Activated CD8-positive, alpha-beta T cell treated with anti-CD3 and anti-CD28 coated beads, Interleukin-2, amount 10 ng/mL, durations not matched to agents 7 days and 5 days (primary cell): ENCODE measurements around the gene MAP1S. TPM values are rescaled to one million over a fixed set of nuclear protein-coding genes. Genes with fewer than 3 reads are reported as not detected.

Source experiments
- ATAC-seq: fragments of 150-1000 bp; cut with Tn5 transposase; one replicate; pipeline ENCODE4 v1.10.0; 2021; ENCODE audit warnings: moderate library complexity
- CTCF ChIA-PET: fragments of 350-600 bp; sonication (Branson Sonifier 250); formaldehyde crosslinking; loops from one replicate; lab custom pipeline; 2021; ENCODE audit warnings: antibody characterized with exemption; lab: Charles Lee
- POLR2A ChIA-PET: fragments of 350-600 bp; sonication (Branson Sonifier 250); formaldehyde crosslinking; loops from one replicate; lab custom pipeline; 2021; ENCODE audit warnings: antibody characterized with exemption; lab: Charles Lee
- DNase-seq: peaks from one replicate; pipeline ENCODE4 v3.0.0-alpha.2; 2020
- H3K27ac Mint-ChIP-seq: one replicate; pipeline ENCODE4 v1.8.0; 2021; ENCODE audit warnings: mild to moderate bottlenecking, mixed read lengths
- H3K27me3 Mint-ChIP-seq: one replicate; pipeline ENCODE4 v1.8.0; 2021; ENCODE audit warnings: low read depth, mixed read lengths
- H3K36me3 Mint-ChIP-seq: one replicate; pipeline ENCODE4 v1.8.0; 2021; ENCODE audit warnings: low read depth, mixed read lengths
- H3K4me1 Mint-ChIP-seq: one replicate; pipeline ENCODE4 v1.8.0; 2021; ENCODE audit warnings: low read depth, mixed read lengths
- H3K4me3 Mint-ChIP-seq: one replicate; pipeline ENCODE4 v1.8.0; 2021; ENCODE audit warnings: mild to moderate bottlenecking, mixed read lengths
- H3K9me3 Mint-ChIP-seq: one replicate; pipeline ENCODE4 v1.8.0; 2022; ENCODE audit warnings: mixed read lengths; ENCODE audit not compliant: insufficient read depth
- total RNA-seq, 2 experiments: library from RNA; stranded (reverse); gene quantifications; one replicate each; pipeline ENCODE4 v1.2.3, GENCODE V29; 2021

Gene MAP1S
- total RNA-seq, 2 experiments from 2014 or later: 79.0 to 83.8 TPM

- POLR2A ChIA-PET: no interaction called here
- peaks cover 22% of the 10 kb centered on the region for H3K4me1 Mint-ChIP-seq
These were observed 36.2 kb upstream of the MAP1S start for GRCh38 chr19:17683078-17683477.

GRCh38 chr19:17684256-17684655 is 35.0 kb upstream of the MAP1S start:
- H3K4me1 Mint-ChIP-seq: peaks cover 23% of the 10 kb centered on the region
- H3K9me3 Mint-ChIP-seq: no peaks in the 10 kb centered on the region
- ChIA-PET POLR2A (no interaction called here), CTCF (no interaction called here)
- ATAC-seq (no peak), DNase-seq (no peak)
- peaks cover 53% of the 10 kb centered on the region for H3K27me3 Mint-ChIP-seq
- no peak overlapping the region for H3K27ac Mint-ChIP-seq
- peaks cover 2% of the 10 kb centered on the region for H3K36me3 Mint-ChIP-seq
- no peak overlapping the region for H3K4me3 Mint-ChIP-seq

More at GRCh38 chr19:17683078-17683477, 36.2 kb upstream of the MAP1S start:
- Mint-ChIP-seq H3K9me3 (no peaks in the 10 kb centered on the region), H3K36me3 (peaks cover 2% of the 10 kb centered on the region), H3K27ac (no peak overlapping the region), H3K27me3 (peaks cover 49% of the 10 kb centered on the region), H3K4me3 (no peak overlapping the region)
- no peak for DNase-seq
- no peak for ATAC-seq
- CTCF ChIA-PET: interaction anchor here (1.0 kb wide), 1 partner anchor 170 kb away, joined by 4 read pairs; no protein-coding TSS in a partner anchor

- Mint-ChIP-seq H3K27me3 (peaks cover 45% of the 10 kb centered on the region), H3K36me3 (peaks cover 2% of the 10 kb centered on the region), H3K27ac (no peak overlapping the region), H3K4me1 (peaks cover 12% of the 10 kb centered on the region), H3K9me3 (no peaks in the 10 kb centered on the region), H3K4me3 (no peak overlapping the region)
- DNase-seq: no peak
- POLR2A ChIA-PET: no interaction called here
- CTCF ChIA-PET: no interaction called here
- no peak for ATAC-seq
These were observed 33.7 kb upstream of the MAP1S start for GRCh38 chr19:17685451-17686022.

- no peak for DNase-seq
- peaks cover 11% of the 10 kb centered on the region for H3K4me1 Mint-ChIP-seq
- CTCF ChIA-PET: no interaction called here
- POLR2A ChIA-PET: no interaction called here
- peaks cover 2% of the 10 kb centered on the region for H3K36me3 Mint-ChIP-seq
- H3K4me3 Mint-ChIP-seq: no peak overlapping the region
- no peak for ATAC-seq
- H3K27me3 Mint-ChIP-seq: peaks cover 46% of the 10 kb centered on the region
- H3K9me3 Mint-ChIP-seq: no peaks in the 10 kb centered on the region
- no peak overlapping the region for H3K27ac Mint-ChIP-seq
These were observed 33.2 kb upstream of the MAP1S start for GRCh38 chr19:17686023-17686521.

GRCh38 chr19:17686592-17687024 is 32.7 kb upstream of the MAP1S start:
- Mint-ChIP-seq H3K27me3 (peaks cover 43% of the 10 kb centered on the region), H3K4me1 (peaks cover 11% of the 10 kb centered on the region), H3K36me3 (peaks cover 2% of the 10 kb centered on the region), H3K9me3 (no peaks in the 10 kb centered on the region), H3K27ac (no peak overlapping the region), H3K4me3 (no peak overlapping the region)
- ChIA-PET POLR2A (no interaction called here), CTCF (no interaction called here)
- ATAC-seq (no peak), DNase-seq (peak; percentile 25)

- Mint-ChIP-seq H3K4me3 (no peak overlapping the region), H3K4me1 (peaks cover 11% of the 10 kb centered on the region), H3K36me3 (peaks cover 2% of the 10 kb centered on the region), H3K27ac (no peak overlapping the region), H3K9me3 (no peaks in the 10 kb centered on the region), H3K27me3 (peaks cover 43% of the 10 kb centered on the region)
- ATAC-seq (no peak), DNase-seq (no peak)
- CTCF ChIA-PET: no interaction called here
- POLR2A ChIA-PET: no interaction called here
These were observed 32.0 kb upstream of the MAP1S start for GRCh38 chr19:17687141-17687856.

GRCh38 chr19:17687857-17688784 is 31.2 kb upstream of the MAP1S start, which contains the start of gene UNC13A:
UNC13A (minus strand) TSS chr19:17688354; CDS start chr19:17688199, 155 bp downstream.
- ATAC-seq: peak; percentile 78
- no peak within 1 kb of the TSS for H3K4me3 Mint-ChIP-seq
- peaks cover 41% of the 10 kb centered on the region for H3K27me3 Mint-ChIP-seq
- peaks cover 2% of the 10 kb centered on the region for H3K36me3 Mint-ChIP-seq
- no peaks in the 10 kb centered on the region for H3K9me3 Mint-ChIP-seq
- no peak within 1 kb of the TSS for H3K27ac Mint-ChIP-seq
- peaks cover 11% of the 10 kb centered on the region for H3K4me1 Mint-ChIP-seq
- peak; percentile 61 for DNase-seq
- ChIA-PET POLR2A (no interaction called here), CTCF (no interaction called here)

- Mint-ChIP-seq H3K4me1 (peaks cover 11% of the 10 kb centered on the region), H3K9me3 (no peaks in the 10 kb centered on the region), H3K27me3 (peaks cover 39% of the 10 kb centered on the region), H3K36me3 (peaks cover 2% of the 10 kb centered on the region), H3K4me3 (no peak overlapping the region), H3K27ac (no peak overlapping the region)
- ATAC-seq (no peak), DNase-seq (no peak)
- ChIA-PET POLR2A (no interaction called here), CTCF (no interaction called here)
These were observed 30.3 kb upstream of the MAP1S start for GRCh38 chr19:17688853-17689595.

GRCh38 chr19:17692566-17692965 is 26.7 kb upstream of the MAP1S start:
- H3K36me3 Mint-ChIP-seq: peaks cover under 1% of the 10 kb centered on the region
- POLR2A ChIA-PET: no interaction called here
- ATAC-seq (no peak), DNase-seq (no peak)
- H3K9me3 Mint-ChIP-seq: no peaks in the 10 kb centered on the region
- H3K27ac Mint-ChIP-seq: no peak overlapping the region
- H3K27me3 Mint-ChIP-seq: peaks cover 26% of the 10 kb centered on the region
- no peak overlapping the region for H3K4me3 Mint-ChIP-seq
- CTCF ChIA-PET: no interaction called here
- peaks cover 4% of the 10 kb centered on the region for H3K4me1 Mint-ChIP-seq

GRCh38 chr19:17695198-17695597 is 24.1 kb upstream of the MAP1S start:
- no peak overlapping the region for H3K4me3 Mint-ChIP-seq
- H3K9me3 Mint-ChIP-seq: no peaks in the 10 kb centered on the region
- H3K27me3 Mint-ChIP-seq: peaks cover 24% of the 10 kb centered on the region
- CTCF ChIA-PET: no interaction called here
- ATAC-seq (no peak), DNase-seq (no peak)
- H3K27ac Mint-ChIP-seq: no peak overlapping the region
- POLR2A ChIA-PET: no interaction called here
- no peaks in the 10 kb centered on the region for H3K4me1 Mint-ChIP-seq
- no peaks in the 10 kb centered on the region for H3K36me3 Mint-ChIP-seq

- ChIA-PET POLR2A (no interaction called here), CTCF (interaction anchor here (0.6 to 3.5 kb wide), 19 partner anchors 11 to 711 kb away, joined by 3 to 20 read pairs (median 4); partner anchors contain the start of genes CCDC124 and RPL18A)
- Mint-ChIP-seq H3K4me1 (no peaks in the 10 kb centered on the region), H3K4me3 (no peak overlapping the region), H3K27me3 (peaks cover 3% of the 10 kb centered on the region), H3K9me3 (no peaks in the 10 kb centered on the region), H3K27ac (no peak overlapping the region), H3K36me3 (no peaks in the 10 kb centered on the region)
- peak; percentile 74 for DNase-seq
- ATAC-seq: peak; percentile 93
These were observed 15.3 kb upstream of the MAP1S start for GRCh38 chr19:17703824-17704463.
